Cardiac septum (tissue), 1 donor: ENCODE results near the gene ENOX1. TPM values are rescaled to one million over a fixed set of nuclear protein-coding genes. Genes with fewer than 3 reads are reported as not detected.
"Not testable (repeated sequence)": the region's sequence is repeated elsewhere in the genome, so short reads cannot be mapped to it uniquely, and the experiment has no call there.

Experiments
- DNase-seq: peaks from one replicate; pipeline ENCODE4 v3.0.0-alpha.2; 2020; ENCODE audit warnings: low spot score
- intact Hi-C: fragments of 100-400 bp; cut with DNase I; formaldehyde crosslinking; loops from one replicate; pipeline ENCODE4 v1.14.0; 2022
- total RNA-seq: library from RNA; stranded (reverse); fragmentation: NEBNext Ultra II Directional; extraction: Animal tissue kit (Norgen Biotek cat#: 25700); gene quantifications from one replicate; pipeline ENCODE4 v1.2.1, GENCODE V29; 2021
- donor health status: DM: no; HTN: no; CAD: no.

Gene ENOX1
- total RNA-seq, 1 donor from 2014 or later = 6.6 TPM

DNA sequence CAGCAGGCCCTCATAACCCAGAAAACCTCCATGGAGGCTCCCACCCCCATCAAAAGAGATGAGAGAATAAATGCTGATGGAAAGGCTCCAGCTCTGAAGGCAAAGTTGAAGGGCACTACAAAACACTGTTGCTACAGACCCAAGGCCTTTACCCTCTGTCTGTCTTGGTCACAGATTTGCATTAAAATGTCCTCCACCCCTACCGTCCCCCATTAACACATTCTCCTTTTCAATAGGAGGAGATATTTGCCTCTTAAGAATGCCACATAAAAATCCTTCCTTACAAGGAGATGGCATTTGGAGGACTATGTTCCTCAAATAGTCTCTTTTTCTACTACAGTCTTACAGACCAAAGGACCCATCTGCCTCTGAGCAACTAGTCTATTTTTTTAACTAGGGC is 361.5 kb downstream of the ENOX1 start:
- no peak for DNase-seq
- intact Hi-C loops = no loop called here

DNA sequence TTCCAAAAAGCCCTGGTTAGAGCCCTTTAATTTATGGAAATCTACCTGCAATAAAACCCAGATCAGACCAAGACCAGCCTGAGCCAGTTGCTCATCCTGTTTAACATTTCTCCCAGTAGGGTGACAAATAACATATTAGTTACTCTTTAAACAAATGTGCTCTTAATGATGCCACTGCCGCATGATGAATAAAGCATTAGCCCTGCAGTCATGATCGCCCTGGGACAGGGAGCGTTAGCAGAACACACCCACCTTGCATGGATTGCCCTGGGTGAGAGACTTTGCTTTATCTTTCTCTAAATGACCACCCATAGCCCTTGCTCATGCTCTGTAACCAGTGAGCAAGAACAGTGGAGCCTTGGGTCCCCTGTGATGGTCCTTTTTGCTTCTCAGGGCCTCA is 362.4 kb downstream of the ENOX1 start:
- intact Hi-C loops = no loop called here
- no peak for DNase-seq

GRCh38 chr13:43422116-43422515 is 364.7 kb downstream of the ENOX1 start:
- DNase-seq = no peak
- intact Hi-C loops = no loop called here

DNA sequence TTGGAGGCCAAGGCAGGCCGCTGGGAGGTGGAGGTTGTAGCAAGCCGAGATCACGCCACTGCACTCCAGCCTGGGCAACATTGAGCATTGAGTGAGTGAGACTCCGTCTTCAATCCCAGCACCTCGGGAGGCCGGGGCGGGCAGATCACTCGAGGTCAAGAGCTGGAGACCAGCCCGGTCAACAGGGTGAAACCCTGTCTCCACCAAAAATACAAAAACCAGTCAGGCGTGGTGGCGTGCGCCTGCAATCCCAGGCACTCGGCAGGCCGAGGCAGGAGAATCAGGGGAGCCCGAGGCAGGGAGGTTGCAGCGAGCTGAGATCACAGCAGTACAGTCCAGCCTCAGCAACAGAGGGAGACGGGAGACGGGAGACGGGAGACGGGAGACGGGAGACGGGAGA is 369.9 kb downstream of the ENOX1 start:
- DNase-seq, intact Hi-C loops: not testable (repeated sequence)

DNA sequence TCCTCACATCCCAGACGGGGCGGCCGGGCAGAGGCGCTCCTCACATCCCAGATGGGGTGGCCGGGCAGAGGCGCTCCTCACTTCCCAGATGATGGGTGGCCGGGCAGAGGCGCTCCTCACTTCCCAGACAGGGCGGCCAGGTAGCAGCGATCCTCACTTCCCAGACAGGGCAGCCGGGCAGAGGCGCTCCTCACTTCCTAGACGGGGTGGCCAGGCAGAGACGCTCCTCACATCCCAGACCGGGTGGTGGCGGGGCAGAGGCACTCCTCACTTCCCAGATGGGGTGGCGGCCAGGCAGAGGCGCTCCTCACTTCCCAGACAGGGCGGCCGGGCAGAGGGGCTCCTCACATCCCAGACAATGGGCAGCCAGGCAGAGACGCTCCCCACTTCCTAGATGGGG is 370.4 kb downstream of the ENOX1 start:
- DNase-seq, intact Hi-C loops: not testable (repeated sequence)

- intact Hi-C loops, DNase-seq: not testable (repeated sequence)
Observed at GRCh38 chr13:43415903-43416391, 370.8 kb downstream of the ENOX1 start.

GRCh38 chr13:43414111-43414510 is 372.7 kb downstream of the ENOX1 start:
- DNase-seq = no peak
- intact Hi-C loops = no loop called here

- intact Hi-C loops = no loop called here
- no peak for DNase-seq
Observed at GRCh38 chr13:43411741-43412140, 375.0 kb downstream of the ENOX1 start.

DNA sequence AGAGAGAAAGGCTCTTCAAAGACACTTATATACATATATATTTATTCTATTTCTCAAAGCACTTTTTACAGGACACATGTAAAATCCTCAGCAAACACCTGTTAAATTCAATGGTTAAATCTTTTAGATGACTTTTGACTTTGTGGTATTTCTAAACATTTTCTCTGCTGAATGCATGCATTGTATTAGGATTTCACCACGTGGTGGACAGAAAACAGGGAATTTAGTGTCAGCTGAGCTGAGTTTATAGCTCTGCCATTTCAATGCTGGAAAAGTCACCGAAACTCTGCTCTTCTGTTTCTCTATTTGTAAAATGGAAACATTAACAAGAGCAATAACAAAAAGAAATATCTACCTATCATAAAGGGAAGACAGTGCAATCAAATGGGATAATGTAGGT is 375.6 kb downstream of the ENOX1 start:
- DNase-seq = no peak
- intact Hi-C loops = no loop called here

DNA sequence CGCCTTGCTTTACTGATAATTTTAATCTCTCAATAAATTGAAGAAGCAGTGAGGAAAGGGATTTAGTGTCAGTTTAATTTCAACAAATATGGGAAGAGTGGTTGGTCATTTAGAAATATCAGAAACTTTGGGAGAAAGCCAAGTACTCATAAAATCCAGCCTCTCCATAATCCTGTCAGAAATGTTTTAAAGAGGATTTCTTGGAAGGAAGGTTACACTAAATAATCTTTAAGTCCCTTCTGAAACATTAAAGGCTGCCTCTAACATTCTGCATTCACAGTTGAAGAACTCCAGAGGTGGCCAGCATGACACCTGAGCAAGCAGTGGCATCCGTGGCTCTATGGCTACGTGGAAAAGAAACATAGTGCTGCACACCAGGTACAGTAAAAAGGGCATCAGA is 378.5 kb downstream of the ENOX1 start:
- intact Hi-C loops = no loop called here
- no peak for DNase-seq

DNA sequence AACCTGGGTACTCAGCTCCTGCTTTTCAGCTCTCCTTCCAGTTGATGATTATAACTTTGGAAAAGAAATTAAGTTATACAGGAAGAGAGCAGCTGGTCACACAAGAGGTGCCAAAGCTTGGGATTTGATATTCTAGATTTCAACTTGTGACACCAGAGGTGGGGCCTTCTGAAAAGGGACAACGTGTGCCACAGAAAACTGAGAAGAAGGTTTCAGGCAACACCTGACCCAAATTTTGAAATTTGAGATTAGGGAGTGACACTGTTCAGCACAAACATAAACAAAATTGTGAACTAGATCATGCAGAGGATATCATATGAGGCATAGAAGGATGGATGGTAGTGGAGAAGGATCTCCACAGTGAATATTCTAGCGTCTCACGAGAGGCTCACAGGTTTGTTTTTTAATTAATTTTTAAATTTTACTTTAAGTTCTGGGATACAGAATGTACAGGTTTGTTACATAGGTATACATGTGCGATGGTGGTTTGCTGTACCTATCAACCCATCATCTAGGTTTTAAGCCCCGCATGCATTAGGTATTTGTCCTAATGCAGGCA is 379.7 kb downstream of the ENOX1 start:
- no peak for DNase-seq
- intact Hi-C loops = no loop called here

DNA sequence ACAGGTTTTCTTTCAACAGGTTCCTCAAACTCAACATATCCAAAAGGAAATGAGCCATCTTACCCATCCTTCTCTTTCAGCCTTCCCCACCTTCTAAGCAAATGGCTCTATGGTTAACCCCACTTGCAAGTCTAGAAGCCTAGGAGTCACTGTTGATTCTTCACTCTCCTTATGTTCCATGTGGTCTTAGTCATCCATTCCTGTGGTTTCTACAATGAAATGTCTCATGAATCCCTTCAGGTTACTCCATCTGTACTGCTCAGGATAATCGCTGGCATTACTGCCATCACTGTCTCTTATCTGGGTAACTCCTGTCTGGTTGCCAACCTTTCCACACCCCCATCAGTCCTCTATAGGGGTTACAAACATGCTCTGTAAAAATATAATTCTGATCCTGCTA is 381.3 kb downstream of the ENOX1 start:
- intact Hi-C loops = no loop called here
- DNase-seq = no peak

DNA sequence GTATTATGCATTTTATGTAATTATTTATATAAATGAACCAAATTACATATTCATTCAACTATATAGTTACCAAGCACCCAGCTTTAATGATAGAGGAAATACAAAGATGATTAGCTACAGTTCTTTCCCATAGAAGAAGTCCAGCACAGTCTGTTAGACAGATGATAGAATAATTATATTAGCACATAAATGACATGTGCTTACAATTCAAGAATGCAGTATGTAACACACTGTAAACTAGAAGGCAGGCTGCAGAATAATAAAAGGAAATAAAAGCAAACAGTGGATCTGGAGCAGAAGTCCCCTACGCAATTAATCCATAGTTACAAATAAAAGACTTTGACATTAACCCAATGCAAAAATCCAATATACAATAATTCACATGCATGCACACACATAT is 384.4 kb downstream of the ENOX1 start:
- no peak for DNase-seq
- intact Hi-C loops = no loop called here

DNA sequence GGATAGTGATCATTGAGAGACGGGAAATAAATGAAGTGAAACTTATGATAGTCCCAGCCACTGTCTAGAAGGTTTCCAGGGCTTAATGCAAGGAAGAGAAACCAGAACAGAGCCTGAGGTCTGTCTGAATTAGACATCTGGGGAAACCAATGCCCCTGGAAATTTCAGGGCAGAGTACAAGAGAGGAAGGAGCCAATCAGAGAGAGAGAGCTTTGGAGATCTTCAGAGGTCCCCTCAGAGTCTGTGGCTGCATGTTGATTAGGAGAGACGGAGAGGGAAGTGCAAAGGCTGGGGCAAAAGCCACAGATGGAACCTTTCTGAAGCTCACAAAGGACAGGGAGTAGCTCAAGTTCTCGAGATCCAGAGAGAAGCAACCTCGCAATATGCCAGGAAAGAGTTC is 385.4 kb downstream of the ENOX1 start:
- DNase-seq = no peak
- intact Hi-C loops = no loop called here

DNA sequence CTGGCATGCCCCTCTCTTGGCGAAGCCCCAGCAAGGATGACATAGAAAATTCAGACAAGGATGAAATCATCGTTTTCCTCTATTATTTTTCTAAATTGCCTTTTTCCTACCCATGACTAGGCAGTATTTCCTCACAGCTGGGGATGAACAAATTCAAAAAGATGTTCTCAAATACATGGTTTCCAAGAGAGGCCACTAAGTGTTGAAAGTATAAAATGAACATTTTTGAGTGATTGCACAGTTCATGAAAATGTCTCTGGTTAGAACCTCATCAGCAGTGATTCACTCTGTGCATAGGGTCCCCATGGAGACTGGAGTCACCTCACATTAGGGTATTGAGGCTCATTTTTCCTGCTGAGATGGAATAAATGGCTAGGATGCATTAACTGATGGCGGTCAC is 389.7 kb downstream of the ENOX1 start:
- intact Hi-C loops = no loop called here
- no peak for DNase-seq

GRCh38 chr13:43391036-43391435 is 395.7 kb downstream of the ENOX1 start:
- DNase-seq = no peak
- intact Hi-C loops = no loop called here

- no peak for DNase-seq
- intact Hi-C loops = no loop called here
Observed at GRCh38 chr13:43390619-43391018, 396.2 kb downstream of the ENOX1 start.

- intact Hi-C loops = no loop called here
- DNase-seq = no peak
Observed at GRCh38 chr13:43389983-43390382, 396.8 kb downstream of the ENOX1 start.

DNA sequence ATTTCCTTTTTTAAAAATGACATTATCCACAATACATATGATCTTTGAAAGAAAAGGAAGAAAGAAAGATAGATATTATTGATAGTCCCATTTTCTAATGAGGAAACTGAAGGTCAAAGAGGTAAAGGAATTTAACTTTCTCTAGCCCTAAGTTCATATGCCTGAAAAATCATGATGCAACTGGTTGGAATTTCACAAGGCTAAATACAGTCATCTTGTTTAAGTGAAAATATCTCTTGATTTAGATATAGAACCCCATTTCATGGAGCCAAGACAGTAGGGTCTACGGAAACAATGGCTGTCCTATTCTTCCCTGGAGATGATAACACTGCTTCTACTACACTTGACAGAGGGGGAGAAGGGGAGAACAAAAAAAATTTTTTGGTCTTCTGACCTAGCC is 397.2 kb downstream of the ENOX1 start:
- no peak for DNase-seq
- intact Hi-C loops = no loop called here

DNA sequence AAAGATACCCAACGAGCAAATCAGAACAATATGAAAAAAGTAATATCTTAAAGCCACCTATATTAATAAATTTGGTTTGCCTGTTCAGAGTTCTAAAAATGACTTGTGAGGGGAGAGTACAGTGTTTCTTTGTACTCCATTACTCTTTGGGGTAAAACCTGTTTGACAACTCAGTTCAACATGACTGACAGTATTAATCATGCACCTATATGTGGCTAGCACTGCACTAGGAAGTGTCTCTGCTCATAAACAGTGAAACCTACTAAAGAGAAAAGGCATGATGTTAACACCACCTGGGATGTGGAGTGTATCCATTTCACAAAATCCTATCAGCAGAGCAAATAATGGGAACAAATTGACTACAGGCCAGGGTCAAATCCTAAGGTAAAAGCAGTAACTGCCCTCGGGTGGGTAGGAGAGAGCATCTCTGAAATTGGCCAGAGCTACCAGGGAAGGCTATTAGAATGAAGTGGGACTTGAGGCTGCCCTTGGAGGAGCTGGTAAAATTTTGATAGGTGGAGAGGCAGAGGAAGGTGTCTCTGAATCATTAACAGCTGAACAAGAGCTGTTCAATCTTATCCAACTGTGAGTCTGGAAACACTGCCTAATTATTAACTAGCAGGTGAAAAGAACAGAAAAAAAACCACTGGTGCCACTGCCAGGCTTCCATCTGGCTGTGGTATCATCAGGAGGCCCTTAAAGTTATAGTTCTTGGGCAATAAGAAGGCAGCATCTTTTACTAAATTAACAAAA is 398.3 kb downstream of the ENOX1 start:
- DNase-seq = no peak
- intact Hi-C loops = no loop called here

GRCh38 chr13:43387880-43388279 is 398.9 kb downstream of the ENOX1 start:
- no peak for DNase-seq
- intact Hi-C loops = no loop called here
